COLO829 (cell line): ENCODE data around the gene EFHC1.

Experiments
- DNase-seq: peaks from one replicate; pipeline ENCODE4 v3.0.0; 2012; ENCODE audit warnings: low spot score

EFHC1 gene

DNA sequence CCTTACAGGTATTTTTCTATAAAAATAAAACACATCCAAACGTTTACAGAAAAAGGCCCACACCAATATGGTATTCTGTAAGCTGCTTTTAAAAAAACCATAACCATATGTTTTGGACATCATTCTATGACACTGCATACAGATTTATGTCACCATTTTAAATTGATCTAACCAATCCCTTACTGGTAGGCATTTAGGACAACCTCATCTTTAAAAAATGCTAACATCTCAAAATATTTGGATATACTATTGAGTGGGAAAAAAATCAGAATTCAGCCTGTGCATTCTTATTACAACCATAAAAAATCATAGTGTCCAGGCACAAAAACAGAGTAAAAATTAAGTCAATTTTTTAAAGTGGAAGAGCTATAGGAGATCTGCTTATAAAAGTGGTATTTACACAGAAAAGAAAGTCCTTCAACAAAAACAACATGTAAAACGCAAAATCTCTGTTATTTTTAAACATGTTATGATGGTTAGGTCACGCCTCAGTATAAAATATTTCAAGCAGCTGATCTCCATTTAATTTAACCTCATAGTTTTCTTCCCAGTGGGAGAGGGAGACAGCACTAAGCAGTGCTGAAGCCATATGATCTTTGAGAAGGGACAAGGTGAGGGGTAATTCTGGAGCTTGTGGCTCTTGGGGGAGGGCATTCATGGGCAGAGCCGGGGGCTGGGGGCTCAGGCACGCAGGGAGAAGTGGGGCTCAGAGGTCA lies 135.5 kb downstream of the EFHC1 start:
- no peak for DNase-seq

- DNase-seq = no peak
Observed at GRCh38 chr6:52557389-52558265, 137.5 kb downstream of the EFHC1 start.

GRCh38 chr6:52558266-52559000 lies 138.3 kb downstream of the EFHC1 start:
- DNase-seq = no peak

DNA sequence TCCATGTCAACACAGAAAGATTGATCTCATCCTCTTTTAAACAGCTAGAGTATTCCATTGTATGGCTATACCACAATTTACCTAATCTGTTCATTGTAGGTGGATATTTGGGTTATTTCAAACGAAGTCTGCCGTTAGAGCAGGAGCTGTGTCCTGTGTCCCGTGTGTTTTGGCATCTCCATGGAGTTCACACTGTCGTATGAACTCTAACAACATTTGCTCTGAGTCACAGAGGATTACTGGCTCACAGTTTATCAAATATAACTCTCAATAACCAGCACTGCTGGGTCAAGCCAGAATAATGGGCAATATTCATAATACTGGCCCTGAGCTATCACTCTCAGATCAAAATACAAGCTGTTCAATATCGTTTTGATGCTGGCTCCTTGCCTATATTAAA lies 140.3 kb downstream of the EFHC1 start:
- no peak for DNase-seq

DNA sequence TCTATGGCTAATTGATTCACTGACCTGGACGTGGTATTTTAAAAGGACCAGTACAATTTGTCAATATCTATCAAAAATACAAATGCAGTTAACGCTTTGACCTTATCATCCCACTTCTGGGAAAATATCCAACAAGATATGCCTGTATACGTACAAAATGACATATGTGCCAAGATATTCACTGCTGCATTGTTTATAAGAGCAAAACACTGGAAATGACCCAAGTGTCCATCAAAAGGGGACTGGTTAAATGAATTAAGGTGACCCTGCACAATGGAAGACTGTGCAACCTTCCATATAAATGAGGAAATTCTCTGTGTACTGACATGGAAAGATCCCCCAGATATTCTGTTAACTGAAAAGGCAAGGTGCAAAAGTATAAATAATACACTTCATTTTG lies 142.8 kb downstream of the EFHC1 start:
- DNase-seq = no peak

- DNase-seq = no peak
Observed at GRCh38 chr6:52564856-52565255, 144.7 kb downstream of the EFHC1 start.

- no peak for DNase-seq
Observed at GRCh38 chr6:52566201-52566600, 146.1 kb downstream of the EFHC1 start.

DNA sequence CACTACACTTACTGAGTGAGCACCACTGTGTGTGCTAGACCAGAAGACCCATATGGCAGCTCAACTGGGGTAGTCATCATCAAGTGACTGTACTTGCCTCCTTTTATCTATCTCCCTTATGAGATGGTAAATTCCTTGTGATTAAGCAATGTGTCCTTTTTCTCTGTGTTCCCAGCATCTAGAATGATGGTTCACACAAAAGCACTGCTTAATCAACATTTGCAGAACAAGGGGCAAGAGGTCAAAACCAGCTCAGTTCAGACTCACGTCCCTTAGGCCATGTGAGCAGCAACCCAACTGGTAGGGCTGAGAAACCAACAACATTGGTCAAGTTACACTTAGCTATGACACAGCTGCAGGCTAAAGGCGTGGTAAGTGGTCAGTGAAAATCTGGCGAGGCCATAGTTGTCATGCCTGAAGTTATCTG lies 146.7 kb downstream of the EFHC1 start:
- no peak for DNase-seq

GRCh38 chr6:52568320-52568719 lies 148.2 kb downstream of the EFHC1 start:
- no peak for DNase-seq

GRCh38 chr6:52570291-52570700 lies 150.2 kb downstream of the EFHC1 start:
- no peak for DNase-seq

DNA sequence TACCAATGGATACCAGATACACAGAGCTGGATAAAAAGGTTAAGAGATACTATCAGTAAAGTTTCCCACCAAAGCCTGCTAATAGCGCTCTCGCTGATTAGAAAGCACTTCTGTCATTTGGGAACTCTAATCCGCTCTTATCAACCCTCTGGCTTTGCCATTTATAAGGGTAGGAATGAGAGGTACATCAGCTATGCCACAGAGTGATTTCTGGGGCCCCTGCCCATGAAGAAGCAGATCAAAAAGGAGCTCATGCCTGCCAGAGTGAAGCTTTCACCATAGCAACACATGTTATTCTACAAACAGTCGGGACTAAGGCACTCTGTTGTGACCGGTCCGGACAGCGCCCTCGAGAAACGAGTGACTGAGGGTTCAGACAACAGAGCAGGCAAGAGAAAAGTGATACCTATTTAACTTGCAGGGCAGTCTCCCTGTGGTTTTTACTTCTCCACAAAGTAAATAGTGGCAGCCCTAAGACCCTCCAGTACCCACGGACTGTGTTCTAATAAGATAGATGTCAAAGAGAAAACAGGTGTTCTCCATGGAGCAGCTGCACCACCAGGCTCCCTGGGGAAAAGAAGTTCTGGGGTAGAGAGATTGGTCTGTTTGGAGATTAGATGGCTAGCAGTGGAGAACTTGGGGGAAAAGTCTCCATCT lies 151.1 kb downstream of the EFHC1 start:
- no peak for DNase-seq

DNA sequence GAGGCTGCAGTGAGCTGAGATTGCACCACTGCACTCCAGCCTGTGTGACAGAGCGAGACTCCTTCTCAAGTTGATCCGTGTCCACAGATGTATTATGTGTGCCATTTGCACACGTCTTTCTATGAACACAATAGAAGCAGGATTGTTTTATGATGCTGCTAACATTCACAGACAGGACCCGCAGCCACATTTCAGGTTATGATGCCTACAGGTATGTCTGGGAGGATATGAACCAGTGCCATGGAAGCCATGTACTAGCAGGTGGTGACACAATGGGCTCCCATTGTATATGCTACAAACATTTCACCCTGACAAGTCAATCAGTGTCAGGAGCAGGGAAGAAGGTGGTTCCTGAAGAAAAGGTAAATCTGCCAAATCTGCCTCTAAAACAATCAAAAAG lies 152.4 kb downstream of the EFHC1 start:
- no peak for DNase-seq

DNA sequence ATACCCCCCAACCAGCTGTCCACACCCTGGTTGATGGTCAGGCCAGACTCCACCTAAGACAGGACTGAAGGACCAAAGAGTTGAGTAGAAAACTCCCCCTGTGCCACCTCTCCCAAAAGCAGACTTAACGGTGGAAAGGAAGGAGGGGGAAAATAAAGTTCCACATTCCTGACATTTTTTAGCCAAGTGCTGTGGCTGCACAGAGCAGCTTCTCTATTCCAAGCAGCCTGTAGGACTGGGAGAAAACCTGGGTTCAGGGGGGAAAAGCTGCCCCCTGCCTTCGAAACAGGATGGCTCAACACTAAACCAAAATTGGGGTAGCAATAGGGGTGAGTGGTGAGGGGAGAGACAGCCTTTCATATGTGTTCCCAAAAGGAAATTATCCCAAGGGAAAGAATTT lies 153.2 kb downstream of the EFHC1 start:
- no peak for DNase-seq
